ENCODE results near the gene BBX.
A peak's percentile ranks its signal among the peaks of the same experiment; 100 is the strongest.
"Not testable (repeated sequence)": the region's sequence is repeated elsewhere in the genome, so short reads cannot be mapped to it uniquely, and the experiment has no call there.

Gene BBX

DNA sequence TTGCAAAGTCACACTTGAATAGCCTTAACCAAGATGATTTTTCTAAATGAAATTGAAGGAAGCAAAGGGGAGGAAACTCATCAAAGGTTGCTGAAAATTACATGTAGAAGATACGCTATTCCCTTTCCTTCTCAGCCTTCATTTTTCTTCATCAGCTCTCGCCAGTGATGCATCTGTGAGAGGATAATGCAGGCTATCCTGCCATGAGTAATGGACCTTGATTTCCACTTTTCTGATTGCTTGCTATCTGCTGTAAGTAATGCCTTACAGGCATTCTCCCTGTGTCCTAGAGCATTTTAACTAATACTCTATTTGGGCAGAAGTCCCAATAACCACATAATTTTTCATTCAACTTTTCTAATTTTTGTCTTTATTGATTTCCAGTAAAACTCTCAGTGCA is 162.6 kb downstream of the BBX start:
- Histone ChIP-seq H3K27ac (no peak overlapping the region), H3K4me3 (no peak overlapping the region)
- no peak for DNase-seq (ENCODE audit: low spot score)
- TF ChIP-seq, protein P1, sequence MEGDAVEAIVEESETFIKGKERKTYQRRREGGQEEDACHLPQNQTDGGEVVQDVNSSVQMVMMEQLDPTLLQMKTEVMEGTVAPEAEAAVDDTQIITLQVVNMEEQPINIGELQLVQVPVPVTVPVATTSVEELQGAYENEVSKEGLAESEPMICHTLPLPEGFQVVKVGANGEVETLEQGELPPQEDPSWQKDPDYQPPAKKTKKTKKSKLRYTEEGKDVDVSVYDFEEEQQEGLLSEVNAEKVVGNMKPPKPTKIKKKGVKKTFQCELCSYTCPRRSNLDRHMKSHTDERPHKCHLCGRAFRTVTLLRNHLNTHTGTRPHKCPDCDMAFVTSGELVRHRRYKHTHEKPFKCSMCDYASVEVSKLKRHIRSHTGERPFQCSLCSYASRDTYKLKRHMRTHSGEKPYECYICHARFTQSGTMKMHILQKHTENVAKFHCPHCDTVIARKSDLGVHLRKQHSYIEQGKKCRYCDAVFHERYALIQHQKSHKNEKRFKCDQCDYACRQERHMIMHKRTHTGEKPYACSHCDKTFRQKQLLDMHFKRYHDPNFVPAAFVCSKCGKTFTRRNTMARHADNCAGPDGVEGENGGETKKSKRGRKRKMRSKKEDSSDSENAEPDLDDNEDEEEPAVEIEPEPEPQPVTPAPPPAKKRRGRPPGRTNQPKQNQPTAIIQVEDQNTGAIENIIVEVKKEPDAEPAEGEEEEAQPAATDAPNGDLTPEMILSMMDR (IDR thresholded peaks at IDR 0.05) = no peak

DNA sequence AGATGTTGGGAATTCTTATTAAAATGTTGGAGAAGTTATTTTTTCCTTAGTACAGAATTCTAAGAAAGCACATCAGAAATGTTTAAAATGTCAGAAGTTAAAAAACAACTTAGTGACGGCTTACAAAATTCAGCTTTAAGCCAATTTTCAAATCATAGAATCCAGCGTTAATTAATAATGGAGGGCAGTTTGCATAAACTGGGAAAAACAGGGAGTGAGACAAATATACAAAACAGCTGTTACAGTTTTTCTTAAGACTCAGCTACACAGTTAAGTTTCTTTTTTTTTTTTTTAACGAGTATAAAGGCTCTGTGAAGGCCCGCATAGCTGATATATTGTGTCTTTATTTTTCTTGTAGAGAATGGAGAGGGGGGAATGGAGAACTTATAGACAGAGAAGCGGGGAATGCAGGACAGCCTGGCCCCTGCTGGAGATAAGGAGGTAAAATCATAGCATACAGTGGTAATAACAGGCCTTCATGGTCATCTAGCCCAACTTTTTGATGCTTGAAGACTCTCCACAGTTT is 164.4 kb downstream of the BBX start:
- no peak overlapping the region for H3K4me3 ChIP-seq
- H3K27ac ChIP-seq = no peak overlapping the region
- TF ChIP-seq, protein P1 (IDR thresholded peaks at IDR 0.05) = no peak
- DNase-seq (ENCODE audit: low spot score) = no peak

DNA sequence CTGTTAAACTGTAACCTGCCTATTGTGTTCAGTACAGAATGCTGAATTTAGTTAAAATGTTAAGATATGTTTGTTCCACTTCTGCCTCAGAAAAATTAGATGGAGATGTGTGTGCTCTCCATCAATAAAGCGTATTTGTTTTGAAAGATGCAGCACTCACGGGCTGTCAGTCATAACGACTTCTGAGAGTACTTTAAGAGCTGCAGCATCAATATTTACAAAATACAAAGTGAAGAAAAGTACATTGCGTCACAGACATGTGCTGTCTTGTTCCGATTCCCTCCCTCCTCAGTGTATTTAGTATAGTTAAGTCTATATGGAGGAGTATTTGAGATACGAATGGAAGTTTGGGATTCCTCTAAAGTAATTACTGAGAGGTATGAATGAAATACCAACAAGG is 166.6 kb downstream of the BBX start:
- H3K4me3 ChIP-seq = no peak overlapping the region
- no peak overlapping the region for H3K27ac ChIP-seq
- DNase-seq (ENCODE audit: low spot score) = no peak
- TF ChIP-seq, protein P1 (IDR thresholded peaks at IDR 0.05) = no peak

DNA sequence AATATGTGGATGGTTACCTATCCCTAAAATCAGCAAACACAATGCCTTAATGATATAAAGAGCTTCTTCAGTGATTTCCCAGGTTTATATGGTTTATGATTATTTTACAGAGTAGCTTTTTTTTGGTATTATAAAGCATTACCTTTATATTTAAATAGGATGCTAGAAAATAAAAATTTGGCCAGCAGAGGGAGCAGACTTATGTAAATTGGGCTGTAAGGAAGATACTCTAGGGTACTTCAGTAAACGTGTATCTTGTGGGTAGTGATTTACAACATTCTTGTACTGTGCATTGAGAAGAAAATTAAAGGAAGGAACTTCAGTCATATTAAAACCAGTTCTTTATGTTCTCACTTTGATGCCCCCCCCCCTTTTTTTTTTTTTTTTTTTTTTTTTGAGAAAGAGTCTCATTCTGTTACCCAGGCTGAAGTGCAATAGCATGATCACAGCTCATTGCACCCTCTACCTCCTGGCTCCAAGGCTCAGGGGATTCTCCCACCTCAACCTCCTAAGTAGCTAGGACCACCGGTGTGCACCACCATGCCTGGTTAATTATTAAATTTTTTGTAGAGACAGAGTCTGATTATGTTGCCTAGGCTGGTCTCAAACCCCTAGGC is 167.9 kb downstream of the BBX start:
- TF ChIP-seq, protein P1 (IDR thresholded peaks at IDR 0.05) = no peak
- DNase-seq (ENCODE audit: low spot score) = no peak
- no peak overlapping the region for H3K4me3 ChIP-seq

DNA sequence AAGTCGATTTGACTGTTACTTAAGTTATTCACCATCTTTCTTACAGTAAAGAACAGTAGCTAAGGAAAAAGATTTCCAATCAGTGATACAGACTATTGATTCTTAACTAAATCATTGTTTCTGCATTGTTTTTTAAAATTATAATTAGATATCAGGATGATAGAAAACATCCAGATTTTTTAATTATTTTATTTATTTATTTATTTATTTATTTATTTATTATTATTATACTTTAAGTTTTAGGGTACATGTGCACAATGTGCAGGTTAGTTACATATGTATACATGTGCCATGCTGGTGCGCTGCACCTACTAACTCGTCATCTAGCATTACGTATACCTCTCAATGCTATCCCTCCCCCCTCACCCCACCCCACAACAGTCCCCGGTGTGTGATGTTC is 169.2 kb downstream of the BBX start:
- H3K27ac ChIP-seq; H3K4me3 ChIP-seq; DNase-seq (ENCODE audit: low spot score): not testable (repeated sequence)

More for the DNA sequence above, 167.9 kb downstream of the BBX start:
- H3K27ac ChIP-seq = no peak overlapping the region

DNA sequence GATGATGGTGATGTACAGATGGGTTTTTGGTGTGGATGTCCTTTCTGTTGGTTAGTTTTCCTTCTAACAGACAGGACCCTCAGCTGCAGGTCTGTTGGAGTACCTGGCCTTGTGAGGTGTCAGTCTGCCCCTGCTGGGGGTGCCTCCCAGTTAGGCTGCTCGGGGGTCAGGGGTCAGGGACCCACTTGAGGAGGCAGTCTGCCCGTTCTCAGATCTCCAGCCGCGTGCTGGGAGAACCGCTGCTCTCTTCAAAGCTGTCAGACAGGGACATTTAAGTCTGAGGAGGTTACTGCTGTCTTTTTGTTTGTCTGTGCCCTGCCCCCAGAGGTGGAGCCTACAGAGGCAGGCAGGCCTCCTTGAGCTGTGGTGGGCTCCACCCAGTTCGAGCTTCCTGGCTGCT is 174.6 kb downstream of the BBX start:
- H3K4me3 ChIP-seq = peak overlapping the region; percentile 42
- DNase-seq (ENCODE audit: low spot score); H3K27ac ChIP-seq: not testable (repeated sequence)

DNA sequence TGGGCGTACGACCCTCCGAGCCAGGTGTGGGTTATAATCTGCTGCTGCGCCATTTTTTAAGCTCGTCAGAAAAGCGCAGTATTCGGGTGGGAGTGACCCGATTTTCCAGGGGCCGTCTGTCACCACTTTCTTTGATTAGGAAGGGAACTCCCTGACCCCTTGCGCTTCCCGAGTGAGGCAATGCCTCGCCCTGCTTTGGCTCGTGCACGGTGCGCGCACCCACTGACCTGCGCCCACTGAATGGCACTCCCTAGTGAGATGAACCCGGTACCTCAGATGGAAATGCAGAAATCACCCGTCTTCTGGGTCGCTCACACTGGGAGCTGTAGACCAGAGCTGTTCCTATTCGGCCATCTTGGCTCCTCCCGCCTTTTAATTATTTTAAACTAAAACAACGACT is 175.1 kb downstream of the BBX start:
- not testable (repeated sequence) for DNase-seq (ENCODE audit: low spot score)

DNA sequence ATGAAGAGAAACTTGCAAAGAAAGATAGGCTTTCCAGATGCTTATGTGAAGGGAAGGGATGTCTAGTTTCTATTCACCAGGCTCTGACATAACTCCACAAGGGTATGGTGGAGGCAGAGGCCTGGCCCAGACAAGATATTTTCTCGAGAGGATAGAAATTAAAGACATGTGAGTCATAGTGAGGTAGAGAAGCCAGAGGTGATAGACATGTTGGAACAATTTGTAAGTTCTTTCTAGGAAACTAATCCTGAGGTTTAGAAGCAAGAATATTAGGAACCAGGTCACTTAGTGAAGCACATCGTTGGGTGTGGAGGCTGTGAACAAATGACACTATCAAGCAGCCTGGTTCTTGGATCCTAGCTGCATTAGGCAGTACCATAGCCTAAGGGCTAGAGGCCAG is 176.9 kb downstream of the BBX start:
- TF ChIP-seq, protein P1 (IDR thresholded peaks at IDR 0.05) = no peak
- no peak overlapping the region for H3K4me3 ChIP-seq
- no peak overlapping the region for H3K27ac ChIP-seq
- DNase-seq (ENCODE audit: low spot score) = no peak

More for the DNA sequence above, 175.1 kb downstream of the BBX start:
- H3K27ac ChIP-seq = not testable (repeated sequence)
- H3K4me3 ChIP-seq = peak overlapping the region; percentile 42

DNA sequence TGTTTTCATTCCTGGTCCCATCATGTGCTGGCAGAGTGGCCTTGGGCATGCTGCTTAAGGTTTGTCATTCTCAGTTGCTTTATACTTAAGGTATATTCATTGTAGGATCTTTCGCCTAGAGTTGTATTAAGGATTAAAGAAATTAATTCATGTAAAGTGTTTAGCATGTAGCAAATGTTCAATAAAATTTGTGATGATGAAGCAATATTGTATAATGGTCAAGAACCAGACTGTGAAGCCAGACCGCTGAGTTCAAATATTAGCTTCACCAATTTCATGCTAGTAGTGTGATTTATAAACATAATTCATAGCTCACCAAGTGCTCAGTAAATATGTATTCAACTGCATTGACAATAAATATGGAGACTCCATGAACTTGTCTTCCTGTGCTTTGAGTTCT is 178.5 kb downstream of the BBX start:
- no peak overlapping the region for H3K4me3 ChIP-seq
- H3K27ac ChIP-seq = no peak overlapping the region
- no peak for DNase-seq (ENCODE audit: low spot score)
- TF ChIP-seq, protein P1 (IDR thresholded peaks at IDR 0.05) = no peak

All from coronary artery (tissue), 2 donors.